ENCODE measurements around the gene PHF12.

DNA sequence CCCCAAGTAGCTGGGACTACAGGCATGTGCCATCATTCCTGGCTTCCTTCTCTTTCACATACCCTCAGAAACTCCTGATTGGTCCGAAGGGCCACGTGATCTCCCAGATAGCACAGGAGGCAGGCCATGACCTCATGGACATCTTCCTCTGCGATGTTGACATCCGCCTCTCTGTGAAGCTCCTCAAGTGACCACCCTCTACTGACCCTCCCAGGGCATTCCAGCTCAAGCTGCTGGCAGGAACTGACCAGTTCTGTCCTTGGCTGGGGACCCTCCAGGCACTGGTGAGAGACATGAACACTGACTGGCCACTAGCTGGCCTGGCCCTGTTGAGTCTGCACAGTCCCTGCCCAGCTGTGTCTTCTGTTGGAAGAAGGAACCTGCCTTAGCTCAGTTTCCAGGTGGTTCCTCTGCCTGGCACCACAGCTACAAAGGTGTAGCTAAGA lies 90.9 kb downstream of the PHF12 start:
- TF ChIP-seq, protein P1, sequence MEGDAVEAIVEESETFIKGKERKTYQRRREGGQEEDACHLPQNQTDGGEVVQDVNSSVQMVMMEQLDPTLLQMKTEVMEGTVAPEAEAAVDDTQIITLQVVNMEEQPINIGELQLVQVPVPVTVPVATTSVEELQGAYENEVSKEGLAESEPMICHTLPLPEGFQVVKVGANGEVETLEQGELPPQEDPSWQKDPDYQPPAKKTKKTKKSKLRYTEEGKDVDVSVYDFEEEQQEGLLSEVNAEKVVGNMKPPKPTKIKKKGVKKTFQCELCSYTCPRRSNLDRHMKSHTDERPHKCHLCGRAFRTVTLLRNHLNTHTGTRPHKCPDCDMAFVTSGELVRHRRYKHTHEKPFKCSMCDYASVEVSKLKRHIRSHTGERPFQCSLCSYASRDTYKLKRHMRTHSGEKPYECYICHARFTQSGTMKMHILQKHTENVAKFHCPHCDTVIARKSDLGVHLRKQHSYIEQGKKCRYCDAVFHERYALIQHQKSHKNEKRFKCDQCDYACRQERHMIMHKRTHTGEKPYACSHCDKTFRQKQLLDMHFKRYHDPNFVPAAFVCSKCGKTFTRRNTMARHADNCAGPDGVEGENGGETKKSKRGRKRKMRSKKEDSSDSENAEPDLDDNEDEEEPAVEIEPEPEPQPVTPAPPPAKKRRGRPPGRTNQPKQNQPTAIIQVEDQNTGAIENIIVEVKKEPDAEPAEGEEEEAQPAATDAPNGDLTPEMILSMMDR (IDR thresholded peaks at IDR 0.05): no peak
- TF ChIP-seq POLR2A (IDR thresholded peaks at IDR 0.05): no peak
- no peak for TF ChIP-seq EP300 (IDR thresholded peaks at IDR 0.05)

Data from upper lobe of left lung (tissue), 4 donors.